NCI-H446 (cell line): ENCODE results near the gene MMP14.
"Not testable (repeated sequence)": the region's sequence is repeated elsewhere in the genome, so short reads cannot be mapped to it uniquely, and the experiment has no call there.

Experiments used
- DNase-seq, 2 experiments: peaks; one replicate each; lab custom pipeline; 2025; lab: John Stamatoyannopoulos, UW

Gene MMP14

GRCh38 chr14:22814373-22814772, 22.0 kb upstream of the MMP14 start:
- no peak for DNase-seq

- DNase-seq, result no peak
Observed at GRCh38 chr14:22814941-22815713, 21.3 kb upstream of the MMP14 start, which contains the start of gene SLC7A7. SLC7A7 (minus strand) TSS chr14:22815435; CDS start chr14:22813398, 2,037 bp downstream.

- DNase-seq, result no peak
Observed at GRCh38 chr14:22819151-22819988, 17.0 kb upstream of the MMP14 start.

DNA sequence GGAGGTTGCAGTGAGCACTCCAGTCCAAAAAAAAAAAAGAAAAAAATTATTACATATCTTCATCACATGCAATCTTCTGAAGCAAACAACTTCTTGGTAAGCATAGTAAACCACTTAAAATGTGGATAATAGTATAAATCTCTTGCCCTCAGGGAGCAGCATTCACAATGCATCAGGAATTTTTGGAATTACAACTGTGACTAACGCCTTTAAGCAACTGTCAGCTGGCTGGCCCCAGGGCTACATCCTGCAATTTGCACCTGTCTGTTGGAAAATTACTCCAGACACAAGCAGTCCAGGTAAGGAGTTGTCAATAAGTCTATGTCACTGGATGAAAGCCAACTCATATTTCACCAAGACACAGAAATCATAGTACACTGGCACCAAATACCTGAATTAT, 15.7 kb upstream of the MMP14 start:
- DNase-seq, result no peak

DNA sequence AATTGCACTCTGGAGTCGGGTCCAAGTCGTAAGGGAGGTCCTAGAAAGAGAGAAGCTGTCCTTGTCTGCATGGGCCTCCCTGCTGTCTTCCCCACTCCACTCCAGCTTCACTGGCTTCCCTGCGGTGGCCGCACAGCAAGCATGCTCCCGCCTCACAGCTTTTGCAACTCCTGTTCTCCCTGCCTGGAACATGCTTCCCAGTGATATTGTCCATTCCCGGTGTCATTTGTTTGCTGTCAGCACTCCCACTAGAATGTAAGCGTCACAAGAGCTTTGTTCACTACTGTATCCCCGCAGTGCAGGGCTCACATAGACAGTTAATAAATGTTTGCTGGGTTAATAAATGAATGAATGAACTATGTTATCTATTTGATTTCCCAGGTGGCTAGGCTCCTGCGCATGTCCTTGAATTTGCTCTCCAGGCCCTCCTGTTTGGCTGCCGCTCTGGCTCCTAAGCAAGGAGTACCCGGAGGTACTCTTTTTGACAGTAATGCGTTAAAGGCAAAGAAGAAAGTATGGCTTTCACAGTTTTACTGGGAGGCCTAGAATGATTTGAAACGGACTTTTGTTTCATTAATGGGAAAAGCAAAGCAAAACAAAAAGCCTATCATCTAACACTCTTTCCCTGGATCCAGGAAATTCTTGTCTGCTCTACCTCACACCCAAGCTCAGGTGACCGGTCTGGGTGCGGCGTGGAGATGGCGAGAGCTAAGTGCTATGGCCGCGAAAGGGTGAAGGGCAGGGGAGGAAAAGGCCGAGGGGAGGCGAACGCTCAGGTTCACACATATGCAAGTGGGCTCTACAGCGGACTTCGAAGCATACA, 15.0 kb upstream of the MMP14 start:
- DNase-seq, result no peak

DNA sequence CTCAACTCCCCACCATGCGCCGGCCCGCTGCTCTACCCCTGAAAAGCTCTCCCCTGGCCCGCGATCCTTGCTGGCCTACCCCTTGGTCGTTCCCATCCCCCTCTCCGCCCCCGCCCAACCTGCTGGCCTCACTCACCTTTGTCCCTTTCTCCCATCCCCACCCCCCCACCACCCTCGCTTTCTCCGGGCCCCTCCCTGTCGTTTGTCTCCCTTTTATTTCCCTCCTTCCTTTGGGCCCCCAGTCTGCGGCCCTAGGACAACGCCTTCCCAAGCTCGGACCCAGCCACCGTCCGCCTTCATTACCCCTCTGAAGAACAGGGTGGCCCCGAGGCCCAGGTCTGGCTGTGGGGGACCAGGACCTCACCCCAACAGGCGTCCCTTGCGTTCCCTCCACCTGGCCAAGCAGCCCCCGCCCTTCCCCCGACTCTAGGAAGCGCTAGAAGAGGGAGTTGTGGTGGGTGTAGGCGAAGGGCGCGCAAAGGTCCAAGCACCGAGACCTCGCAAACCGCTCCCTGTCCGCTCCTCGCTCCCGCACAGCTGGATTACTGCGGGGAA, 14.3 kb upstream of the MMP14 start:
- no peak for DNase-seq

GRCh38 chr14:22822571-22823098, 13.8 kb upstream of the MMP14 start:
- DNase-seq, result peak; percentile 49 to 84

GRCh38 chr14:22824711-22825359, 11.6 kb upstream of the MMP14 start:
- DNase-seq, result peak; percentile 10 to 19

GRCh38 chr14:22829076-22829660, 7.2 kb upstream of the MMP14 start:
- DNase-seq, result not testable (repeated sequence)

GRCh38 chr14:22829661-22830442, 6.5 kb upstream of the MMP14 start, which contains the start of gene MRPL52:
MRPL52 (plus strand) TSS chr14:22829887; CDS start chr14:22829913, 26 bp downstream.
- peak; percentile 82 to 96 for DNase-seq

- DNase-seq, result no peak
Observed at GRCh38 chr14:22830443-22831010, 5.9 kb upstream of the MMP14 start.

DNA sequence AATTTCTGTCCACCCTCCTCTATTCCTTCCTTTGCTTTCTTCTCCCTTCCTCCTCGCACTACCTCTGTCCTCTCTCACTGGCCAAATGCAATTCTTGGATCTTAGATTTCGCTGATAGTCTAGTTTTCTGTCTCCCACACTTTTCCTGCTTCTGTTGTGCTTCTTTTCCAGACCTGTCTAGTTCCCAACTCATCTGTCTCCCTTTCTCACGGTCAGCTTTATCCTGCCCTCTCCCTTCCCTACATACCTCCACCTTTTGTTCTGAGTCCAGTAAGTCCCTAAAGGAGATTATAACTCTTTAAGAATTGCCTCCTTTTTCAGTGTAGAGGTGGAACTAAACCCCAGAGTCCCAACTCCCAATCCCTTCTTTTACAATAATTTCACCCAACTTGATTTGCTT, 880 bp upstream of the MMP14 start:
- no peak for DNase-seq

DNA sequence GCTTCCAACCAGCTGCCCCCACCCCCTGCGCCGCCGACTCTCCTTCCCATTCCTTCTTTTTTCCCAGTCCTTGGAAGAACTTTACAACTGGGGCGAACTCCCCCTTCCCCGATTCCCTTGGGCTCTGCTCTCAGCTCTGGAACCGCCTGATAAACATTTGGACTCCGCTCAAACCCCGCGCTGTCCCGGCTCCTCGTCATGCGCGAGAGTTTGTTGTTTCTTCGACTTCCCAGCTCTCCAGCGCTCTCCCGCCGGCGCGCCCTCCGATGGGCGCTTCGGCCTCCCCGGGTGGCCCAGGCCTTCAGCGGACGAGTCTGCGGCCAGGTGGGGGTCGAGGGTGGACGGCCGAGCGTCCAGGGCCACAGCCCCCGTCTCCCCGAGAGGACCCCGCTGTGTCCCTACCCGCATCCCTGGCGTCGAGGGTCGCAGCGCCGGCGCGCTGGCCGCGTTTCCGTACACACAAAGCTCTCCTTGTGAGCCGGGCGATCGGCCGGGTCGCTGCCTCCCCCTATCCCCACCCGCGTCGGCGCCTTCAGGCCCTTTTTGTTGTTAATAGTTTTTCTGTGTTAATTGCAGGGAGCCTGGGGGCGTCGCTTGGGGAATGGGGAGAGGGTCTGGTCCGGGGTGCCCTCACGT, 847 bp downstream of the MMP14 start:
- DNase-seq, result no peak

DNA sequence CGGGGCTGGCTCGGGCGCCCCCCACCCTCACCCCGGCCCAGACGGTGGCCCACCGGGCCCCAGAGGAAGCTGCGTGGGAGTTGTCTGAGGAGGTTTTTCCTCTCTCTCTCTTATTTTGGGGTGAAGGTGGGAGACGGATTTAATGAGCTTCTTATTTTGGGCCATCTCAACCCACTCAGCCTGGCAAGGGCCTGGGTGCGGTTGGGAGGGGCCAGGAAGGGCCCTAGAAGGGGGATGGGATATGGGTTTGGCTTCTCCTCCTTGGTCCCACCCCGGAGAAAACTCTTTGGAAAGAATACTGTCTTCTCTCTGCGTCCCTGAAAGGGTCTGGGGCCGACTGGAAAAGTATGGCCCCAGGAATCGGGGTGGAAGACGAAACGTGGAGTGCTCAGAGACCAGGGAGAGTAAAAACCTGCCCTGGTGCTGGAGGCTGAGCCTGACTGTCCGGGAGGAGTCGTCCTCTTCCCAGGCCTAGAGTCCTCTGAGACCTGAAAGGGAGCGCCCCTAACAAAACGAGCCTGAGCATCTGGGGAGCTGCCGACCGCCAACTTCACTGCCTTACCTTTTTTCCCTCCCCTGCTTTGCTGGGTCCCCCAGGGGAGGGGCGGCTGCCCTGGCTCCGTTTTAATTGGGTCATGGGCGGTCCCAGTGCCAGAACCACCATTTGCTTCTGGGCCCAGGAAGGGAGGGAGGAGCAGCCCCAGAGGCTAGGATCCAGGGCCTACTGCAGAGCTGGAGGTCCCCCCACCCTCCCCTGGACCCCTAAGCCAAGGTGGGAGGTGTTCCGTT, 1.6 kb downstream of the MMP14 start:
- no peak for DNase-seq

DNA sequence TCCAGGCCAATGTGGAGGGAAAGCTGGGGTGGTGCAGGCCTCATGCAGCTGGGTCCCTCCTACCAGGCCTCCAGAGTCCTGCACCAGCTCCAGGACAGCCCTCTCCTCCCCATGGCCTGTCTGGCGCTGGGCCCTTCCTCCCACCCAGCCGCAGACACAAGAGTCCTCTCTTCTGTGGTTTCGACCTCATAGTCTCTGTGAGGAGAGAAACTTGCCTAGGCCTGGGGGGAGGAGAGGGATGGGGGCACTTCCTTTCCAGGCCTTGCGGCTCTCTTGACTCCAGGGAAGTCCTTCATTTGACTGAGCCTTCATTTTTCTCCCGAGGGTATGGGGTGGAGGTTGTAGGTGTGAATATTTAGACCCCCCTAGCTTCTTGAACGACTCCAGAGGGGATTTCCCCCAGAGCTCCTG, 2.3 kb downstream of the MMP14 start:
- no peak for DNase-seq

DNA sequence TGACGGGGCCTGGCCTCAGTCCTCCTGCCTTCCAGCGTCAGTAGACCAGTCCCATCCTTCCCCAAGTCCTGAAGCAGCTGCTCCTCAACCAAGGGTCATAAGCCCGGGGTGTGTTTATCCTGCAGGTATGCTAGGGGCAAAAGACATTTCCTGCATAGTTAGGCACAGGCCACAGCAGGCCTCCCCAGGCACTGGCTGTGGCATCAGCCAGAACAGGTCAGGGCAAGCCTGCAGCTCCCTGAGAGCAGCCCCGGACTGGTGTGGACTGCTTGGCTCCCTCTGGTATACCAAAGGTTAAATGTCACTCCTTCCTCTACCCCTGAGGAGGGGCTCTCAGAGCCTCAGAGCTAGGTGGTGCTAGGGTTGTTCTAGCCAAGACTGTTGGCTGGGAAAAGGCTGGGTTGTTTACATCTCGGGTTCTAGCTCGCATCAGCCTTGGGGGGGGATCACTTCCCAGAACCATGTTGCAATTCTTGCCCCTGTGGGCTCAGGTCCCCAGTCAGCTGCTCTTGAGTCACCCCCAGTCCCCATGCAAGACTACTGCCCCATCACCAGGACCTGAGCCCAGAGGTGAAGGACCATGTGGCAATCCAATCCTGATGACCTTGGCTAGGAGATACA, 2.9 kb downstream of the MMP14 start:
- no peak for DNase-seq

- no peak for DNase-seq
Observed at GRCh38 chr14:22841311-22841710, 4.9 kb downstream of the MMP14 start.

DNA sequence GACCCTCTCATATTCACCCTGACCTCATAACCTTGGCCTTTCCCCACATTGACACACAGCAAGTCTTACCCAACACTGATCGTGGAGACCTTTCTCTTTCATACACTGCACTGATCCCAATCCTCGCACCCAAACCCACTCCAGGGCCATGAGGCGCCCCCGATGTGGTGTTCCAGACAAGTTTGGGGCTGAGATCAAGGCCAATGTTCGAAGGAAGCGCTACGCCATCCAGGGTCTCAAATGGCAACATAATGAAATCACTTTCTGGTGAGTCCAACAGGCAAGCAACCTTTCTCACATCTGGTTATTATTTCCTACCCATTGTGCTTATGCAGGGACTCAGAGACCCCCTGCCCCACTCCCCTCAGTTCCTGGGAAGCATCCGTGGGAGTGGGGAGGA, 5.4 kb downstream of the MMP14 start:
- DNase-seq, result no peak
